HEK293 (cell line): ENCODE measurements around the gene TRIM9.

Experiments used
- ATF2 ChIP-seq: fragments of 450-650 bp; formaldehyde crosslinking; IDR thresholded peaks from 2 replicates; pipeline ENCODE4 v1.5.1; 2016; ENCODE audit warnings: missing biosample characterization, missing genetic modification characterization, low read depth
- GLI4 ChIP-seq: fragments of 450-650 bp; formaldehyde crosslinking; IDR thresholded peaks from 2 replicates; pipeline ENCODE4 v1.5.1; 2016; ENCODE audit warnings: missing biosample characterization, missing genetic modification characterization
- INSM2 ChIP-seq: fragments of 450-650 bp; formaldehyde crosslinking; IDR thresholded peaks from 2 replicates; pipeline ENCODE4 v1.5.1; 2016; ENCODE audit warnings: missing biosample characterization, missing genetic modification characterization
- PRDM1 ChIP-seq: fragments of 450-650 bp; formaldehyde crosslinking; IDR thresholded peaks from 2 replicates; pipeline ENCODE4; 2016; ENCODE audit warnings: missing biosample characterization, missing genetic modification characterization
- SETDB1 ChIP-seq: IDR thresholded peaks from one replicate; pipeline ENCODE4 v1.6.1; 2017; ENCODE audit warnings: mild to moderate bottlenecking, low read length, moderate library complexity, mixed read lengths; ENCODE audit not compliant: insufficient read length
- ZBTB21 ChIP-seq: fragments of 450-650 bp; formaldehyde crosslinking; IDR thresholded peaks from 2 replicates; pipeline ENCODE4 v1.5.1; 2017; ENCODE audit warnings: missing biosample characterization, missing genetic modification characterization
- ZBTB6 ChIP-seq: fragments of 450-650 bp; formaldehyde crosslinking; IDR thresholded peaks from 2 replicates; pipeline ENCODE4 v1.5.1; 2017; ENCODE audit warnings: missing biosample characterization, missing genetic modification characterization
- ZFP3 ChIP-seq: fragments of 450-650 bp; formaldehyde crosslinking; IDR thresholded peaks from 2 replicates; pipeline ENCODE4 v1.5.1; 2016; ENCODE audit warnings: low read depth, missing biosample characterization, missing genetic modification characterization
- ZNF174 ChIP-seq: fragments of 450-650 bp; formaldehyde crosslinking; IDR thresholded peaks from 2 replicates; pipeline ENCODE4 v1.5.0; 2017; ENCODE audit warnings: missing biosample characterization, mild to moderate bottlenecking, missing genetic modification characterization
- ZNF211 ChIP-seq: fragments of 450-650 bp; formaldehyde crosslinking; IDR thresholded peaks from 2 replicates; pipeline ENCODE4 v1.5.1; 2016; ENCODE audit warnings: low read depth, missing biosample characterization, missing genetic modification characterization
- ZNF366 ChIP-seq: fragments of 450-650 bp; formaldehyde crosslinking; conservative IDR thresholded peaks from 2 replicates; pipeline ENCODE4 v1.5.1; 2016; ENCODE audit warnings: missing biosample characterization, missing genetic modification characterization
- ZNF423 ChIP-seq: fragments of 450-650 bp; formaldehyde crosslinking; IDR thresholded peaks from 2 replicates; pipeline ENCODE4 v1.5.1; 2016; ENCODE audit warnings: missing biosample characterization, missing genetic modification characterization
- ZNF433 ChIP-seq: fragments of 450-650 bp; formaldehyde crosslinking; IDR thresholded peaks from 2 replicates; pipeline ENCODE4 v1.5.1; 2016; ENCODE audit warnings: missing biosample characterization, missing genetic modification characterization, low read depth
- ZNF513 ChIP-seq: fragments of 450-650 bp; IDR thresholded peaks from 2 replicates; pipeline ENCODE4 v1.5.1; 2018; ENCODE audit warnings: missing biosample characterization, missing genetic modification characterization
- ZNF518A ChIP-seq: fragments of 450-650 bp; formaldehyde crosslinking; conservative IDR thresholded peaks from 2 replicates; pipeline ENCODE4 v1.5.1; 2016; ENCODE audit warnings: low read depth, missing biosample characterization, missing genetic modification characterization
- ZNF596 ChIP-seq: fragments of 450-650 bp; IDR thresholded peaks from 2 replicates; pipeline ENCODE4 v1.5.0; 2018; ENCODE audit warnings: missing biosample characterization, mild to moderate bottlenecking, missing genetic modification characterization, moderate library complexity
- ZNF610 ChIP-seq: fragments of 450-650 bp; formaldehyde crosslinking; IDR thresholded peaks from 2 replicates; pipeline ENCODE4 v1.5.1; 2016; ENCODE audit warnings: missing biosample characterization, missing genetic modification characterization, borderline replicate concordance
- ZNF639 ChIP-seq: fragments of 450-650 bp; formaldehyde crosslinking; IDR thresholded peaks from 2 replicates; pipeline ENCODE4 v1.5.1; 2016; ENCODE audit warnings: missing biosample characterization, missing genetic modification characterization
- ZNF654 ChIP-seq: fragments of 450-650 bp; formaldehyde crosslinking; IDR thresholded peaks from 2 replicates; pipeline ENCODE4 v1.5.1; 2016; ENCODE audit warnings: low read depth, missing biosample characterization, missing genetic modification characterization
- ZNF677 ChIP-seq: fragments of 450-650 bp; IDR thresholded peaks from 2 replicates; pipeline ENCODE4 v1.5.0; 2018; ENCODE audit warnings: missing biosample characterization, mild to moderate bottlenecking, missing genetic modification characterization, moderate library complexity
- ZNF704 ChIP-seq: fragments of 450-650 bp; formaldehyde crosslinking; IDR thresholded peaks from 2 replicates; pipeline ENCODE4 v1.5.1; 2016; ENCODE audit warnings: missing biosample characterization, missing genetic modification characterization
- ZNF707 ChIP-seq: fragments of 450-650 bp; formaldehyde crosslinking; IDR thresholded peaks from 2 replicates; pipeline ENCODE4 v1.5.1; 2016; ENCODE audit warnings: missing biosample characterization, missing genetic modification characterization
- ZSCAN5A ChIP-seq: fragments of 450-650 bp; formaldehyde crosslinking; IDR thresholded peaks from 2 replicates; pipeline ENCODE4 v1.5.1; 2016; ENCODE audit warnings: missing biosample characterization, missing genetic modification characterization

TRIM9 gene

GRCh38 chr14:51094901-51095853, at the start of gene TRIM9 (continued):
- TF ChIP-seq ZNF518A (tag by site-specific recombination) (no peak), ZNF211 (no peak), ZNF423 (tag by site-specific recombination) (no peak), PRDM1 (tag by site-specific recombination) (no peak), ZNF677 (tag by site-specific recombination) (no peak), ZSCAN5A (tag by site-specific recombination) (no peak), ZNF174 (no peak), ZNF513 (tag by site-specific recombination) (0 out of 2 replicates have a peak, but pooled peaks have one; percentile 8), GLI4 (no peak), INSM2 (no peak), ZNF596 (tag by site-specific recombination) (no peak), ZNF433 (tag by site-specific recombination) (no peak), ZNF654 (no peak), ZNF610 (no peak), ZNF707 (tag by site-specific recombination) (no peak), ZNF704 (tag by site-specific recombination) (no peak), ZFP3 (tag by site-specific recombination) (no peak), SETDB1 (no peak), ZBTB6 (peak; percentile 29; the same call in 1 of the 2 replicates), ZNF366 (tag by site-specific recombination) (no peak), ZNF639 (tag by site-specific recombination) (no peak; the same call in 1 of the 2 replicates), ZBTB21 (tag by site-specific recombination) (no peak), ATF2 (tag by site-specific recombination) (no peak)
